HepG2 (cell line): Measurements from ENCODE around the gene CDK14.

ENCODE experiments used
- CEBPG ChIP-seq: IDR thresholded peaks from 2 replicates; pipeline ENCODE4 v1.6.1; 2016
- DPF2 ChIP-seq: sonication (generic); formaldehyde crosslinking; IDR thresholded peaks from 2 replicates; pipeline ENCODE4 v1.4.0; 2020; ENCODE audit warnings: mild to moderate bottlenecking, low read depth, missing genetic modification reagents, borderline replicate concordance
- ZNF720 ChIP-seq: sonication (generic); formaldehyde crosslinking; IDR thresholded peaks from 2 replicates; pipeline ENCODE4 v1.4.0; 2020; ENCODE audit warnings: missing genetic modification reagents

GRCh38 chr7:91185771-91186170 lies 589.6 kb downstream of the CDK14 start:
- TF ChIP-seq DPF2 (CRISPR knock-in tag), result no peak
- no peak for TF ChIP-seq CEBPG (CRISPR knock-in tag)
- no peak for TF ChIP-seq ZNF720 (CRISPR knock-in tag)
